HepG2 (cell line): ENCODE data around the gene CRABP1. TPM values are rescaled to one million over a fixed set of nuclear protein-coding genes. Genes with fewer than 3 reads are reported as not detected.

Source experiments
- ATAC-seq: fragments of 200-7000 bp; cut with Tn5 transposase; 3 replicates; pipeline ENCODE4 v1.9.1; 2020; ENCODE audit warnings: mild to moderate bottlenecking, moderate library complexity
- BruUV-seq: library from RNA; stranded (reverse); fragments of 400-500 nt; replicated peaks from 2 replicates; lab custom pipeline; 2021; lab: Mats Ljungman, UMichigan
- CTCF ChIA-PET: fragments of 300-600 bp; formaldehyde crosslinking; extraction: SDS; loops from one replicate; lab custom pipeline; 2021; ENCODE audit warnings: low total read pairs, inconsistent platforms, low intra/inter-chr PET ratio; lab: Yijun Ruan, JAX
- POLR2A ChIA-PET: fragments of 350-600 bp; sonication (Branson Sonifier 250); formaldehyde crosslinking; loops from one replicate; lab custom pipeline; 2020; ENCODE audit warnings: antibody characterized with exemption, inconsistent platforms; lab: Yijun Ruan, JAX
- DNase-seq: peaks from one replicate; pipeline ENCODE4 v3.0.0-alpha.2; 2015; ENCODE audit warnings: low spot score
- FAIRE-seq: peaks from 3 replicates; lab custom pipeline; 2011; peaks lifted over from hg19 to GRCh38; lab: Jason Lieb, UNC
- H2AFZ ChIP-seq: one replicate; pipeline ENCODE4 v1.6.1; 2011; ENCODE audit warnings: low read length, inconsistent platforms
- H3K27ac ChIP-seq: fragments of 300-600 bp; 3 replicates; pipeline ENCODE4 v1.8.0; 2011; ENCODE audit warnings: mixed run types, mild to moderate bottlenecking, mixed read lengths, low read length, inconsistent platforms; ENCODE audit not compliant: insufficient read depth; ENCODE audit errors: extremely low read length
- H3K27me3 ChIP-seq, 2 experiments: fragments of 200-600 bp in 1 of 2; 2 replicates in 1 of 2; 3 replicates in 1 of 2; pipeline versions ENCODE4 v1.6.0 to v1.8.0; 2011; ENCODE audit warnings: low read length in 2 of 2, mild to moderate bottlenecking in 2 of 2, moderate library complexity in 2 of 2, inconsistent platforms in 1 of 2; ENCODE audit not compliant: insufficient read depth in 2 of 2, control insufficient read depth in 1 of 2
- H3K36me3 ChIP-seq, 2 experiments: fragments of 200-600 bp in 1 of 2; replicated peaks in 1 of 2; 2 replicates in 1 of 2; 3 replicates in 1 of 2; pipeline versions ENCODE4 v1.5.1 to v1.8.0; 2011; ENCODE audit warnings: low read length in 2 of 2, inconsistent platforms in 1 of 2; ENCODE audit not compliant: insufficient read depth in 2 of 2, control insufficient read depth in 1 of 2
- H3K4me1 ChIP-seq: 2 replicates; pipeline ENCODE4 v1.5.1; 2012; ENCODE audit warnings: low read length, inconsistent platforms; ENCODE audit not compliant: insufficient read depth
- H3K4me2 ChIP-seq: 2 replicates; pipeline ENCODE4 v1.6.0; 2011; ENCODE audit warnings: low read depth, low read length, inconsistent platforms
- H3K4me3 ChIP-seq, 3 experiments: fragments of 200-600 bp in 1 of 3; sonication (generic), shearing (Covaris generic) in 1 of 3; replicated peaks in 1 of 3; 2 replicates each; pipeline ENCODE4 v1.5.1; 2011 to 2016; ENCODE audit warnings: low read length in 3 of 3, inconsistent platforms in 2 of 3, low read depth in 2 of 3, mild to moderate bottlenecking in 2 of 3, control low read depth in 1 of 3, mixed read lengths in 1 of 3; ENCODE audit not compliant: insufficient read depth in 1 of 3
- H3K79me2 ChIP-seq: one replicate; pipeline ENCODE4 v1.6.1; 2011; ENCODE audit warnings: low read length, inconsistent platforms; ENCODE audit not compliant: insufficient read depth
- H3K9ac ChIP-seq: 2 replicates; pipeline ENCODE4 v1.6.0; 2011; ENCODE audit warnings: mild to moderate bottlenecking, low read depth, low read length, inconsistent platforms; ENCODE audit not compliant: insufficient read depth
- H3K9me3 ChIP-seq: 2 replicates; pipeline ENCODE4 v1.5.1; 2012; ENCODE audit warnings: mild to moderate bottlenecking, low read length
- H4K20me1 ChIP-seq: 2 replicates; pipeline ENCODE4 v1.6.0; 2011; ENCODE audit warnings: inconsistent platforms, mild to moderate bottlenecking, low read length, moderate library complexity; ENCODE audit not compliant: insufficient read depth
- RCOR2 ChIP-seq: IDR thresholded peaks from 2 replicates; pipeline ENCODE4 v1.6.1; 2016; ENCODE audit warnings: missing biosample characterization, missing genetic modification reagents
- ZNF317 ChIP-seq: sonication (generic); formaldehyde crosslinking; IDR thresholded peaks from 2 replicates; pipeline ENCODE4 v1.5.0; 2020; ENCODE audit warnings: mild to moderate bottlenecking, missing genetic modification reagents
- ZNF567 ChIP-seq: sonication (generic); formaldehyde crosslinking; IDR thresholded peaks from 2 replicates; pipeline ENCODE4 v1.8.1; 2023; ENCODE audit warnings: mild to moderate bottlenecking, missing genetic modification reagents, borderline replicate concordance
- ZNF841 ChIP-seq: sonication (generic); formaldehyde crosslinking; IDR thresholded peaks from 2 replicates; pipeline ENCODE4 v1.8.1; 2023; ENCODE audit warnings: missing genetic modification reagents, borderline replicate concordance
- ZSCAN31 ChIP-seq: sonication (generic); formaldehyde crosslinking; IDR thresholded peaks from 2 replicates; pipeline ENCODE4 v1.5.0; 2020; ENCODE audit warnings: low read depth, mild to moderate bottlenecking, missing genetic modification reagents
- WGBS: methylation state at CpG from one replicate; pipeline ENCODE4 v1.1.6; 2017; ENCODE audit warnings: low lambda C conversion rate; 5-methylcytosine and 5-hydroxymethylcytosine counted together
- in situ Hi-C: cut with HindIII; loops from 2 replicates; pipeline ENCODE4 v1.10.0; 2017; ENCODE audit warnings: low pct_unique_long_range_greater_than_20kb; ENCODE audit not compliant: extremely low pct_ligation_motif_present
- intact Hi-C: fragments of 100-400 bp; cut with micrococcal nuclease; formaldehyde crosslinking; loops from one replicate; pipeline ENCODE4 v1.10.0; 2022; ENCODE audit not compliant: unreplicated experiment
- polyA plus RNA-seq, 8 experiments: library from polyadenylated mRNA; depleted of rRNA in 3 of 8; stranded (reverse) in 7 of 8; unstranded in 1 of 8; fragments of >200 nt; fragmentation: Illumina TruSeq in 4 of 8; extraction: Trizol in 4 of 8; gene quantifications; 2 replicates each; pipeline versions ENCODE4 v1.2.1 to v1.2.3, GENCODE V29; 2011 to 2016; ENCODE audit warnings: low read depth in 4 of 8, missing spikeins in 1 of 8, mixed read lengths in 1 of 8; ENCODE audit not compliant: insufficient read depth in 1 of 8
- total RNA-seq, 5 experiments: library from RNA; depleted of rRNA; stranded (reverse); fragments of >200 nt; fragmentation: Illumina TruSeq; extraction: Trizol; gene quantifications; 2 replicates each; pipeline ENCODE4 v1.2.3, GENCODE V29; 2016; ENCODE audit warnings: low read depth in 1 of 5
- TF ChIP-seq, protein P1 (sequence below): IDR thresholded peaks from 2 replicates; pipeline ENCODE4 v1.6.1; 2016; ENCODE audit warnings: low read depth
- TF ChIP-seq, protein P2 (sequence below): sonication (generic); formaldehyde crosslinking; IDR thresholded peaks from 2 replicates; pipeline ENCODE4 v1.5.1; 2020; ENCODE audit warnings: mild to moderate bottlenecking, missing genetic modification reagents, moderate library complexity

The CRABP1 gene
- total and polyA plus RNA-seq, 2 of the 13 experiments (the other 11 are each of a cell fraction or from before 2014, with no cell fraction given), result not detected

DNA sequence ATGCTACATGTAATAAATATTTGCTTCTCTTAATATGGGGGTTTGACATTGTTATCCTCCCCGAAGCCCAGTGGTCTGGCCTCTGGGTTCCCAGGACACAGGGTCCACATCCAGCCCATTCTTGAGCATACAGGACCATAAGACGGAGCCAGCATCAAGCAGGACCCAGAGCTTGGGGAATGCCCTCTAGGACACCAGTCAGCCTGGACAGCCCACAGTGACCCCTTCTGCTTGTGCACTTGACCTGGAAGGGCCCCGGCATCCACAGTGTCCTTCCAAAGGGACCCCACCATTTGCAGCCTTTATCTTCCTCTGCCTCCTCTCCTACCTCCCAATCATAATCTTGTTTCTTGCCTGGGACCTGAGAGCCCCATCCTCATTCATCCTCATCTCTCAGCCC is 51.6 kb downstream of the CRABP1 start:
- BruUV-seq, result no TSS peak
- H3K4me2 ChIP-seq, result no peak overlapping the region
- H3K27me3 ChIP-seq, result peaks cover 0 to 5% of the 10 kb centered on the region in 2 experiments; a peak in 1 of 5 replicates
- in situ Hi-C loops (no loop called here), intact Hi-C loops (loop anchor here (10.0 kb wide), 1 partner anchor 47 kb away; the partner anchor contains the start of gene CRABP1)
- no peaks in the 10 kb centered on the region for H3K9me3 ChIP-seq
- no peak overlapping the region for H3K27ac ChIP-seq
- 58% methylated on average over 2 of the region's 3 CpGs for WGBS
- peaks cover 4% of the 10 kb centered on the region for H3K4me1 ChIP-seq
- no peak for ATAC-seq
- H3K36me3 ChIP-seq, result no peaks in the 10 kb centered on the region
- no peak for DNase-seq
- ChIA-PET CTCF (no interaction called here), POLR2A (no interaction called here)
- no peaks in the 10 kb centered on the region for H3K79me2 ChIP-seq
- no peaks in the 10 kb centered on the region for H4K20me1 ChIP-seq
- TF ChIP-seq, protein P1, sequence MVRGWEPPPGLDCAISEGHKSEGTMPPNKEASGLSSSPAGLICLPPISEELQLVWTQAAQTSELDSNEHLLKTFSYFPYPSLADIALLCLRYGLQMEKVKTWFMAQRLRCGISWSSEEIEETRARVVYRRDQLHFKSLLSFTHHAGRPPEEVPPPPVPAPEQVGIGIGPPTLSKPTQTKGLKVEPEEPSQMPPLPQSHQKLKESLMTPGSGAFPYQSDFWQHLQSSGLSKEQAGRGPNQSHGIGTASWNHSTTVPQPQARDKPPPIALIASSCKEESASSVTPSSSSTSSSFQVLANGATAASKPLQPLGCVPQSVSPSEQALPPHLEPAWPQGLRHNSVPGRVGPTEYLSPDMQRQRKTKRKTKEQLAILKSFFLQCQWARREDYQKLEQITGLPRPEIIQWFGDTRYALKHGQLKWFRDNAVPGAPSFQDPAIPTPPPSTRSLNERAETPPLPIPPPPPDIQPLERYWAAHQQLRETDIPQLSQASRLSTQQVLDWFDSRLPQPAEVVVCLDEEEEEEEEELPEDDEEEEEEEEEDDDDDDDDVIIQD, result no peak
- TF ChIP-seq RCOR2, result no peak
- no peak for TF ChIP-seq ZSCAN31
- TF ChIP-seq ZNF567 (CRISPR knock-in tag), result no peak
- H3K9ac ChIP-seq, result no peak overlapping the region
- FAIRE-seq, result no peak
- no peak overlapping the region for H3K4me3 ChIP-seq
- no peak overlapping the region for H2AFZ ChIP-seq

DNA sequence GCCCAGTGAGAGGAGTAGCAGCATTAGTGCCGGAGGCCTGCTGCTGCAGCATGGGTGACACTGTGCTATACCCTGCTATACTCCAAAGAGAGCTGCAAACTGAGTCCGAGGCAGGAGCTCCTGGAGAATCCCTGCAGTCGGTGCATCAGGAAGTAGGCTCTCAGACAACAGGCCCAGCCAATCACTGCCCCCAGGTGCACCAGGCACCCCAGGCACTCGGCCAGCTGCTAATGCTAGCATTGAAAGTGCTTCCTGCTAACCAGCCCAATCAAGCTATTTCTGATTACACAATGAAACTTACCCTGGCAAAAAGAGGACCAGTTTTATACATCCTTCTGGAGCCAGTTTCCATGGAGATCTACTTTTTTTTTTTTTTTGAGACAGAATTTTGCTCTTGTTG is 52.3 kb downstream of the CRABP1 start:
- H3K4me1 ChIP-seq, result peaks cover 11% of the 10 kb centered on the region
- in situ Hi-C loops (no loop called here), intact Hi-C loops (loop anchor here (10.0 kb wide), 1 partner anchor 48 kb away; the partner anchor contains the start of gene CRABP1)
- no peak for DNase-seq
- no peaks in the 10 kb centered on the region for H3K9me3 ChIP-seq
- no peaks in the 10 kb centered on the region for H3K36me3 ChIP-seq
- no TSS peak for BruUV-seq
- ChIA-PET CTCF (no interaction called here), POLR2A (no interaction called here)
- H3K4me3 ChIP-seq, result no peak overlapping the region
- FAIRE-seq, result no peak
- H3K27me3 ChIP-seq, result peaks cover 0 to 5% of the 10 kb centered on the region in 2 experiments; a peak in 1 of 5 replicates
- no peak for ATAC-seq
- TF ChIP-seq ZNF317 (CRISPR knock-in tag) (no peak), ZNF841 (CRISPR knock-in tag) (no peak)
- TF ChIP-seq, protein P1, result no peak
- TF ChIP-seq, protein P2, sequence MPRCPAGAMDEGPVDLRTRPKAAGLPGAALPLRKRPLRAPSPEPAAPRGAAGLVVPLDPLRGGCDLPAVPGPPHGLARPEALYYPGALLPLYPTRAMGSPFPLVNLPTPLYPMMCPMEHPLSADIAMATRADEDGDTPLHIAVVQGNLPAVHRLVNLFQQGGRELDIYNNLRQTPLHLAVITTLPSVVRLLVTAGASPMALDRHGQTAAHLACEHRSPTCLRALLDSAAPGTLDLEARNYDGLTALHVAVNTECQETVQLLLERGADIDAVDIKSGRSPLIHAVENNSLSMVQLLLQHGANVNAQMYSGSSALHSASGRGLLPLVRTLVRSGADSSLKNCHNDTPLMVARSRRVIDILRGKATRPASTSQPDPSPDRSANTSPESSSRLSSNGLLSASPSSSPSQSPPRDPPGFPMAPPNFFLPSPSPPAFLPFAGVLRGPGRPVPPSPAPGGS, result no peak
- H3K79me2 ChIP-seq, result no peaks in the 10 kb centered on the region
- H3K27ac ChIP-seq, result no peak overlapping the region
- 24% methylated on average over 3 of the region's 4 CpGs for WGBS
- no peaks in the 10 kb centered on the region for H4K20me1 ChIP-seq
- no peak overlapping the region for H3K4me2 ChIP-seq
- H3K9ac ChIP-seq, result no peak overlapping the region
- no peak overlapping the region for H2AFZ ChIP-seq
